CD4-positive, alpha-beta T cell treated with Interleukin-17A for 4 hours (primary cell): ENCODE data around the gene CIROP.
"Not testable (repeated sequence)": the region's sequence is repeated elsewhere in the genome, so short reads cannot be mapped to it uniquely, and the experiment has no call there.

Experiments used
- DNase-seq: peaks from one replicate; pipeline ENCODE4 v3.0.0-alpha.2; 2020; ENCODE audit warnings: mixed read lengths

The CIROP gene

DNA sequence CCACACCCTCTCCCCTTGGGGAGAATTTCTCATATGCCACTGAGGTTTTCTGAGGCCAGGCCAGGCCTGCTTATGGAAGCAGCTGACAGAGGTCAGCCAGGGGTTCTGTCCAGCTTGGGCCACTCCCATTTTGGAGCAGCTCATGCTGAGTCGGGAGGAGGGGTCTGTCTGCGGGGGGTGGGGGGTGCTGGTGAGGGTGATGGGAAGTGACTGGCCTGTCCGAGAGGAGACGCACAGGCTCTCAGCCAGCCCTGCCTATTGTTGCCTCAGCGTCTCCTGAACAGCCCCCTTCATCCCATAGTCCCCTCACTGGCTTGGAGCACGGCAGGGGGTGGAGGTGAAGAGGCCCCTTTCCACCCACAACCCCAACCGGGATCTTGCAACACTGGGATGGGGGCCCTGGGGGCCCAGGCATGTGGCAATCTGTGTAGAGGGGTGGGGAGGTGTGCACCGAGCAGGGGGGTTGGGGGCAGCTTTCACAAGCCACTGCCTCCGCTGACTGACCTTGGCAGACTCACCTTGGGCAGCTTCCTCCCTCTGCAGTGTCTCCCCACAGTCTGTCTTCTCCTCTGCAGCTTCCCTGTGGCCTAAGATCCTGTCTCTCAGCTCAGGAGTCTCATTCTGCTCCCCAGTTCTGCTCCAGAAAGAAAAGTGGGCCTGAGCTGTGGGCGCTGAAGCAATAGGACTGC, 8.8 kb upstream of the CIROP start:
- no peak for DNase-seq

- DNase-seq: no peak
Observed at GRCh38 chr14:23112359-23113178, 7.8 kb upstream of the CIROP start.

DNA sequence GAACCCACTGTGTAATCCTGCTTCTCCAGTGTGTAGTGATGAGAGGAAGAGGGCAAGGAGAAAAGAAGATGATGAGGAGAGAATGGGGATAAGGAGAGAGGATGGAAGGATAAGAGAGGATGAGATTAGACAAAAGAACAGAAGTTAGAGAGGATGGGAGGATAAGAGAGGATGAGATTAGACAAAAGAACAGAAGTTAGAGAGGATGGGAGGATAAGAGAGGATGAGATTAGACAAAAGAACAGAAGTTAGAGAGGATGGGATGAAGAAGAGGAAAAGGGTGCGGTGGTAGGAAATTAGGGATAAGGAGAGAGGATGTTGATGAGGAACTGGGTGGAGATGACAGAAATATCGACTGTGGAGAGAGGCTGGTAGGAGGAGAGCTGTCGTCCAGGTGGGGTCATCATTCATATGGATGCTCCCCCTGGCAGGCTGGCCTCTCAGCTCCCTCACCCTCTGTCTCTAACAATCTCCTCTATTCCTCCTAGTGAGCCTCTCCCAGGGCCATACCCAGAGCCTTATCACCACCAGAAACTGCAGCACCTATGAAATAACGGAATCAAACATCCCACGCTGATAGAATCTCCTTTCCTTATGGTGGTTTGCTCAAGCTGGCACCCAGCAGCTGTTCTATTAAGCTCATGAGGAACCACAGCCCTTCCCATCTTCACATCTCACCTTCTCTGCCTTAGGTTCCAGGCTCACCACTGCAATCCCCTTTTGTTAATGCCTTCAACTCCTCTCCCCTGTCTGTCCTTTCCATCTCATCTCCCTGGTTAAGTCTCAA, 6.0 kb upstream of the CIROP start:
- DNase-seq: no peak

DNA sequence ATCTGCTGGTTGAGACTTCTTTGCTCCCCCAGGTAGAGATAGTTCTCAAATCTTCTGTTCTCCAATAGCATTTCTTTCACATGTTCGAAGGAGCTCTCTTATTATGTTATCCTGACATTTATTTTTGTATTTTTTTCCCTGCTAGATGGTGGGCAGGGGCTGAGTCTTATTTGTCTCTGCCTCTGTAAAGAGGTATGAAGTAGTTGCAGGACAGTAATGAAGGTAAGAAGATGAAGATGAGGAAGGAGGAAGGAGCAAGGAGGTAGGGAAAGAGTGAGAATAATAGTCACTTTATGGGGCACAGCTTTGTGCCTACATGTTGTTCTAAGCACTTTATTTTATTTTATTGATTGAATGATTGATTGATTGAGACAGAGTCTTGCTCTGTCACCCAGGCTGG, 5.0 kb upstream of the CIROP start:
- DNase-seq: no peak

DNA sequence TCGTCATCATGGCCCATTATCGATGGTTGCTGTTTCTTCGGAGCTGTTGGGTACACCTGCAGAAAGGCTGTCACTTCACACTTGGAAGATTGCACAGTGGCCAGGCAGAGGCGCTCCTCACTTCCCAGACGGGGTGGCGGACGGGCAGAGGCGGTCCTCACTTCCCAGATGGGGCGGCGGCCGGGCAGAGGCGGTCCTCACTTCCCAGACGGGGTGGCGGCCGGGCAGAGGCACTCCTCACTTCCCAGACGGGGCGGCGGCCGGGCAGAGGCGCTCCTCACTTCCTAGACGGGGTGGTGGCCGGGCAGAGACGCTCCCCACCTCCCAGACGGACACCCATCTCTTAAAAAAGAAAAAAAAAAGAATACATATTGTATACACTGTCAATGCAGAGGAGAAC, 3.4 kb upstream of the CIROP start:
- DNase-seq: not testable (repeated sequence)

- DNase-seq: not testable (repeated sequence)
Observed at GRCh38 chr14:23107620-23108019, 2.8 kb upstream of the CIROP start.

DNA sequence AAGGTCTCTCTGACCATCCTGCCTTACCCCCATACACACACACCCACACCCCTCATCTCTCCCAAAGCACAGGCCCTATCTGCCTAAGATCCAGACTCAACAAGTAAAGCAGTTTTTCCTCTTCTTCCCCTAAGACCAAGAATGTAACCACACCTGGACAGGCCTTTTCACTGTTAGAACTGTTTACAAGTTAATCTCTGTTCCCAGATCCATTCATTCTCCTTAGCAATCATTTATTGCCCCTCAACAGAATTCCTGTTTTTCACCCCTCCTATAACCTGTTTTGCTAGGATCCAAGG, 1.9 kb upstream of the CIROP start:
- no peak for DNase-seq

DNA sequence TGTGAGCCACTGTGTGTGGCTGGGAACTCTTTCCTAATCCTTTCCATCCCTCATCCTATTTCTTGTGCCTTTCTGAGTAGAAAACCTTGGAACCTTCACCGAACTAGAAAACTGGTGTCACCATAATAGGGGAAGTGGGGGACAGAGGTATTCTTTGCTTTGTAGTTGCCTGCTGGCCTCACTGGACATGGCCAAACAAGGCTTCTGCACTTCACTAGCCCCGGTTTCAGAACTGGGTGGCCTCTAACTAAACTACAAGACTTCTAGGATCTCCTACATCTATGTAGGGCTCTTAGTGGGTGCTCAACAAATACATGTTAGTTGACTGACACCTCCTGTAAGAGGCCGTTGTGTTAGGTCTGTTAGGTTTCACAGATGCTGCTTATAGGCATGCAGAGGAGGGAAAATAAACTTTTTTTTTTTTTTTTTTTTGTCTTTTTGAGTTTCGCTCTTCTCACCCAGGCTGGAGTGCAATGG, 597 bp upstream of the CIROP start:
- DNase-seq: no peak

- no peak for DNase-seq
Observed at GRCh38 chr14:23104070-23104590, 659 bp downstream of the CIROP start.

- no peak for DNase-seq
Observed at GRCh38 chr14:23103581-23103980, 1.2 kb downstream of the CIROP start.

DNA sequence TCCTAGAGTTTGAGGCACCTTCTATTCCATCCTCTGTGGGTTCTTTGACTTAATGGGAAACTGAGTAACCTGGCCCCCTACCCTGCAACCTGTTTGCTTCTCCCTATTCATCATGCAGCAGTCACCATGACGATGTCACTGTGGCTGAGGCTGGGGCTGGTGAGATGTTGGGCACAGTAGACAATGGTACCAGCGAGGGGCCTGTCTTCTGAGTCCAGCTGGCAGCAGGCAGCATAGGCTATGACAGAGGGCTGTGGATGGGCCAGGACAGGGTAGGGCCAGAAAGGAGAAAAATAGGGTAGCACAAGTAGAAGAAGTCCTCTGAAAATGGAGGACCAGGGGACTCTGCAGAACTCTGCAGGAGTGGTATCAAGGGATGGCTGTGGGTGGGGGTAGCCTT, 2.0 kb downstream of the CIROP start:
- DNase-seq: no peak

- DNase-seq: no peak
Observed at GRCh38 chr14:23101986-23102625, 2.7 kb downstream of the CIROP start.

DNA sequence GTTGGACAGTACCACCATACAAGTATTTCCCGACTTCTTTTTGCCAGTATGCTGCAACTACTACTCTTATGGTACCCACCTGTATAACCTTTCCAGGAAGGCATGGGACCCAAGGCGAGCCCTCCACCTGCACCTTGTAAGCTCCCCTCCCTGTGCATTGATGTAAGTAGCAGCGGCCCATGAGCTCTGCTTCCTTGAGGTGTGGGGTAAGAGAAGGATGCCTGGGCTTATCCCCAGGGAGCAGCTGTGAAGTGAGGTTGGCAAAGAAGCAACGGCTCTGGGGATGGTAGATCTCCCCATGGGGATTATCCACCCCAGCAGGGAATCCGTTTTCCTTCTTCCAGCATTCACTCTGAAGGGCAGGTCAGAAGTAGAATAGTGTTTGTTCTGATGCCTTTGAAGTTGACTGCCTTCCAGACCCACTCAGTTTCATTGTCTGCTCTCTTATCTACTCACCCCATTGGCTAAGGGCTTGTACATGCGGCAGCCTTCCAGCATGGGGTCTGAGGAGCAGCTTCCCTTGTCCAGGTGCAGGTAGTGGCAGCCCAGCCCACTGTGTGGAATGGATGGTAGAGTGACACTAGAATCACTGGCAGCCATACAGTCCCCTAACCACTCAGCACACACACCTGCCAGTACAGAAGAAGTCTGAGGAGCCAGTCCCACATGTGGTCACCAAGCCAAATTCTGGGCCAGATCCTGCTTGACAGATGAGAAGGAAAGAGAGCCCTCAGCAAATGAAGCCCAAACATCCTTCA, 3.4 kb downstream of the CIROP start:
- DNase-seq: no peak

- no peak for DNase-seq
Observed at GRCh38 chr14:23099212-23099861, 5.5 kb downstream of the CIROP start.

- no peak for DNase-seq
Observed at GRCh38 chr14:23097786-23098185, 7.0 kb downstream of the CIROP start.

GRCh38 chr14:23095196-23096108, 9.3 kb downstream of the CIROP start, which contains the start of gene C14orf119:
Gene C14orf119, plus strand, starts transcription at chr14:23095505. Its CDS starts 2,154 bp downstream, at chr14:23097659.
- DNase-seq: peak; percentile 99

DNA sequence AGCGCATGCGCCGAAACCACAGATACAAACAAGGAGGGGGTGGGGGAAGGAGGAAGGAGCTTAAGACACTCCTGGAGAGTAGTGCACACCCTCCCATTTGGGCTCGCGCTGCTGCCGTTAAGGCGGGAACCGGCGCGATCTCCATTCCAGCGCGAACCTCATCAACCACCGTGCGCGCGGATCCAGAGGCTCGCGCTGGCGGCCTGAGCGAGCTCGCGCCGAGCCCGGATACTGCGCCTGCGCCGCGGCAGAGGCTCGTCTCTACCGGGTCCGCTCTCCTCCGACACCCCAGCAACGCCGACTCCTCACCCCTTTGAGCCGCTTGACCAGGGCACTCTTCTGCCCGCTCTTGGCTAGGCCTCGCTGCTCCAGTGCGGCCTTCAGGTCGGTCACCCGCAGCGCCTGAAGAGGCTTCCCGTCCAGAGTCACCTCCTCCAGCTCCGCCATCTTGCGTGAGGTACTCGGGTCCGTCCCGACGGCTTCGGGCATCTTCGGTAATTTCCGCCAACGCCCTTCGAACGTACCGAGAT, 10.1 kb downstream of the CIROP start, which contains the start of gene ACIN1:
ACIN1 (minus strand) TSS at position 471 of the 530 bp plus-strand sequence; CDS start at position 447, 24 bp downstream.
- DNase-seq: peak; percentile 75

DNA sequence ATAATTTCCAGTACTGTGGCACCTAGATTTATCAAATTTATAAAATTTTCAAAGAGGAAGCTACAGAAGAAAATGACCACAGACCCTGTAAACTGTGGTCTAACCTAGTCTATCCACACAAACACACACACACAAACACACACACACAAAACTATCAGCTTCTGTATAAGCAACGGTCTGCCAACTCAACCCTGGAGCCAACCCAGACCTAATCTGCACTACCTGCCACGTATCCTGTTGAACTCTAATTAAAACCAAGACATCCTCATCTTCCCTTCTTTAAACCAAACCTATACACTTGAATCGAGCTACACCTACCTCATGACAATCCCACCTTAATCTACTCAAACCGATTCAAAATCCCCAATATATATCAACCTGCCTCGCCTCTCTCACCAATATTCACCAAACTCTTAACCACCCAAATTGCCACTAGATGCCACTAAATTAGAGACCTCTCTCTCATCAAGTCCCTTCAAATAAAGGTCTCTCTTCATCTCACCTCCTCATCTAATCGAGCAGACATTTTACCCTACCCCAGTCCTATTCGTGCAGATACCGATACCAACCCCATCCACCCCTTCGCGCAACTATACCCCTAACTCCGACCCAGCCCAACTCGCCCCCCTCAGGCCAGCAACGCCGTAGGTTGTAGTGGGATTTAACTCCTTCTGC, 10.7 kb downstream of the CIROP start:
- no peak for DNase-seq

GRCh38 chr14:23093526-23093925, 11.3 kb downstream of the CIROP start:
- no peak for DNase-seq
